H1 (cell line): ENCODE data around the gene RCSD1. TPM values are rescaled to one million over a fixed set of nuclear protein-coding genes. Genes with fewer than 3 reads are reported as not detected.

ENCODE experiments used
- RAD21 ChIP-seq, 2 experiments: IDR thresholded peaks in 1 of 2; conservative IDR thresholded peaks in 1 of 2; 2 replicates each; pipeline ENCODE4 v1.6.1; 2011; ENCODE audit warnings: low read depth in 2 of 2, low read length in 2 of 2, improper control_type of control experiment in 1 of 2, inconsistent platforms in 1 of 2, mild to moderate bottlenecking in 1 of 2, moderate library complexity in 1 of 2
- polyA plus RNA-seq, 7 experiments: library from polyadenylated mRNA; depleted of rRNA in 3 of 7; stranded (reverse) in 5 of 7; unstranded in 2 of 7; fragments of >200 nt in 5 of 7; fragments of 200-250 nt in 2 of 7; gene quantifications; 1 replicate in 5 of 7; 2 replicates in 1 of 7; 4 replicates in 1 of 7; pipeline versions ENCODE4 v1.2.1 to v1.2.3, GENCODE V29; 2011 to 2013; ENCODE audit warnings: missing spikeins in 2 of 7, mixed read lengths in 2 of 7
- total RNA-seq: library from RNA; stranded (reverse); fragmentation: NEBNext Ultra II Directional; extraction: Animal tissue kit (Norgen Biotek cat#: 25700); gene quantifications from 2 replicates; pipeline ENCODE4 v1.2.1, GENCODE V29; 2021

RCSD1 gene
- total and polyA plus RNA-seq, 2 of the 8 experiments (the other 6 are each of a cell fraction or from before 2014, with no cell fraction given): 0.47 to 0.69 TPM

DNA sequence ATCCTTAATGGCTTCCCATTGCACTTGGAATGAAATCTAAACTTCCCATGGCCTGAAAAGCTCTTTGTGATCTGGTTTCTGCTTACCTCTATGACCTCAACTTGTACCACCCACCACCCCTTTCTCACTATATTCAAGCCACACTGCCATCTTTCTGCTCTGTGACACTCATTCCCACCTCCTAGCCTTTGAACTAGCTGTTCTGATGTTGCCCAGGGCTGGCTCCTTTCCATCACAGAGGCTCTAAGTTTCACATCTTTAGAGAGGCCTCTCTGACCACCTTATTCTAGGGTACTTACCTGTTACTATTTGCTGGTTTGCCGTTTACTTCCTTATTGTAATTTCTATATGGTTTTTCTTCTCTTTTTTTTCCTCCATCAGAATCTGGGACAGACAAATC, 96.0 kb downstream of the RCSD1 start (continued):
- no peak for TF ChIP-seq RAD21 (IDR thresholded peaks at IDR 0.05 in 1 of 2, conservative IDR thresholded peaks at IDR 0.05 in 1 of 2; ENCODE audit: low read depth in 2 of 2, low read length in 2 of 2)
